Measurements from ENCODE around the gene PCDH15. TPM values are rescaled to one million over a fixed set of nuclear protein-coding genes. Genes with fewer than 3 reads are reported as not detected.

Gene PCDH15
- total and polyA plus RNA-seq, 9 of the 15 experiments (the other 6 are each of a cell fraction or from before 2014, with no cell fraction given), result not detected

- Histone ChIP-seq H4K20me1 (replicated peaks; ENCODE audit: control insufficient read depth, insufficient read depth, low read length) (no peaks in the 10 kb centered on the region), H3K79me2 (ENCODE audit: control insufficient read depth, insufficient read depth, low read length) (no peaks in the 10 kb centered on the region), H3K9me1 (ENCODE audit: control insufficient read depth, insufficient read depth, low read length) (no peaks in the 10 kb centered on the region), H3K36me3 (ENCODE audit: control insufficient read depth, insufficient read depth, low read length) (no peaks in the 10 kb centered on the region), H3K9ac (ENCODE audit: insufficient read depth in 1 of 2, low read depth in 2 of 2, low read length in 2 of 2) (no peak overlapping the region), H3K4me3 (no peak overlapping the region), H3K4me1 (replicated peaks in 1 of 2; ENCODE audit: control insufficient read depth in 2 of 2, insufficient read depth in 2 of 2, low read length in 2 of 2) (no peaks in the 10 kb centered on the region), H3K9me3 (replicated peaks; ENCODE audit: control insufficient read depth, insufficient read depth, low read depth, low read length) (no peaks in the 10 kb centered on the region; the same call in 1 of the 2 replicates), H3K4me2 (ENCODE audit: insufficient read depth, low read length) (no peak overlapping the region), H3K27me3 (ENCODE audit: control insufficient read depth in 2 of 2, insufficient read depth in 2 of 2, low read length in 2 of 2) (no peaks in the 10 kb centered on the region), H3K27ac (ENCODE audit: extremely low read depth, low read depth, low read length) (no peak overlapping the region), H2AFZ (ENCODE audit: low read depth, low read length) (no peak overlapping the region)
- no peak for TF ChIP-seq FOXO4 (CRISPR knock-in tag; IDR thresholded peaks at IDR 0.05)
- DNase-seq (ENCODE audit: extremely low read depth in 1 of 4, low spot score in 3 of 4) (no peak), ATAC-seq (no peak), FAIRE-seq (no peak)
- POLR2A ChIA-PET, result no interaction called here
- intact Hi-C loops (cut with micrococcal nuclease), result no loop called here
- in situ Hi-C loops (cut with MboI), result no loop called here
- WGBS (ENCODE audit: insufficient coverage, low coverage, missing lambda C conversion rate), result 2% methylated on average over 6 of the region's 6 CpGs
- CTCF ChIA-PET (ENCODE audit: low intra/inter-chr PET ratio), result no interaction called here
- BruUV-seq (replicated peaks), result no TSS peak
Measured at GRCh38 chr10:54131833-54132232, 669.2 kb downstream of the PCDH15 start.

- FAIRE-seq (no peak), DNase-seq (ENCODE audit: extremely low read depth in 1 of 4, low spot score in 3 of 4) (no peak), ATAC-seq (no peak)
- BruUV-seq (replicated peaks), result no TSS peak
- Histone ChIP-seq H3K9me1 (ENCODE audit: control insufficient read depth, insufficient read depth, low read length) (no peaks in the 10 kb centered on the region), H3K4me1 (replicated peaks in 1 of 2; ENCODE audit: control insufficient read depth in 2 of 2, insufficient read depth in 2 of 2, low read length in 2 of 2) (no peaks in the 10 kb centered on the region), H3K27me3 (ENCODE audit: control insufficient read depth in 2 of 2, insufficient read depth in 2 of 2, low read length in 2 of 2) (no peaks in the 10 kb centered on the region), H3K27ac (ENCODE audit: extremely low read depth, low read depth, low read length) (no peak overlapping the region), H3K9me3 (replicated peaks; ENCODE audit: control insufficient read depth, insufficient read depth, low read depth, low read length) (no peaks in the 10 kb centered on the region; the same call in 1 of the 2 replicates), H3K4me2 (ENCODE audit: insufficient read depth, low read length) (no peak overlapping the region), H3K9ac (ENCODE audit: insufficient read depth in 1 of 2, low read depth in 2 of 2, low read length in 2 of 2) (no peak overlapping the region), H3K4me3 (no peak overlapping the region), H3K36me3 (ENCODE audit: control insufficient read depth, insufficient read depth, low read length) (no peaks in the 10 kb centered on the region), H2AFZ (ENCODE audit: low read depth, low read length) (no peak overlapping the region), H3K79me2 (ENCODE audit: control insufficient read depth, insufficient read depth, low read length) (no peaks in the 10 kb centered on the region), H4K20me1 (replicated peaks; ENCODE audit: control insufficient read depth, insufficient read depth, low read length) (no peaks in the 10 kb centered on the region)
- in situ Hi-C loops (cut with MboI), result no loop called here
- ChIA-PET POLR2A (no interaction called here), CTCF (ENCODE audit: low intra/inter-chr PET ratio) (no interaction called here)
- no peak for TF ChIP-seq ZNF561 (CRISPR knock-in tag; conservative IDR thresholded peaks at IDR 0.05)
- WGBS (ENCODE audit: insufficient coverage, low coverage, missing lambda C conversion rate), result 0% methylated on average over 6 of the region's 6 CpGs
- intact Hi-C loops (cut with micrococcal nuclease), result no loop called here
Measured at GRCh38 chr10:54130394-54130793, 670.6 kb downstream of the PCDH15 start.

Measured in K562 (cell line).